Lung (tissue), 12 donors: ENCODE data around the gene CPNE1. TPM values are rescaled to one million over a fixed set of nuclear protein-coding genes. Genes with fewer than 3 reads are reported as not detected.

Experiments
- ATAC-seq: fragments of 200-7000 bp; cut with Tn5 transposase; one replicate; pipeline ENCODE4 v1.9.1; 2020; ENCODE audit warnings: moderate number of reproducible peaks; ENCODE audit not compliant: insufficient read depth, low FRiP score
- DNase-seq, 3 donors: peaks; one replicate each; pipeline ENCODE4 v3.0.0-alpha.2; 2013 to 2017
- H3K27ac ChIP-seq, 2 donors: one replicate each; pipeline ENCODE4 v1.5.1; 2013; ENCODE audit warnings: mild to moderate bottlenecking in 2 of 2, moderate library complexity in 2 of 2, control low read depth in 1 of 2, inconsistent platforms in 1 of 2, low read depth in 1 of 2, low read length in 1 of 2
- H3K27me3 ChIP-seq, 3 donors: one replicate each; pipeline ENCODE4 v1.5.1; 2013; ENCODE audit warnings: low read length in 2 of 3; ENCODE audit not compliant: control insufficient read depth in 3 of 3, insufficient read depth in 3 of 3
- H3K36me3 ChIP-seq, 4 donors: one replicate each; pipeline ENCODE4 v1.5.1; 2013; ENCODE audit warnings: low read length in 4 of 4, mild to moderate bottlenecking in 1 of 4, moderate library complexity in 1 of 4; ENCODE audit not compliant: control insufficient read depth in 4 of 4, insufficient read depth in 4 of 4
- H3K4me1 ChIP-seq, 5 donors: one replicate each; pipeline ENCODE4 v1.5.1; 2013; ENCODE audit warnings: low read length in 5 of 5, mild to moderate bottlenecking in 2 of 5, moderate library complexity in 1 of 5; ENCODE audit not compliant: control insufficient read depth in 5 of 5, insufficient read depth in 5 of 5
- H3K4me3 ChIP-seq: one replicate; pipeline ENCODE4 v1.5.1; 2013; ENCODE audit warnings: mild to moderate bottlenecking, control low read depth, moderate library complexity
- H3K9ac ChIP-seq, 2 donors: one replicate each; pipeline ENCODE4 v1.5.1; 2013; ENCODE audit warnings: low read length in 2 of 2, control low read depth in 1 of 2; ENCODE audit not compliant: insufficient read depth in 1 of 2
- H3K9me3 ChIP-seq, 4 donors: one replicate each; pipeline ENCODE4 v1.5.1; 2013; ENCODE audit warnings: low read length in 3 of 4, mild to moderate bottlenecking in 1 of 4, moderate library complexity in 1 of 4; ENCODE audit not compliant: control insufficient read depth in 4 of 4, insufficient read depth in 3 of 4
- WGBS, 2 donors: extraction: QIAGEN DNeasy Blood & Tissue Kit; methylation state at CpG; one replicate each; pipeline ENCODE4 v1.1.7; 2013; 5-methylcytosine and 5-hydroxymethylcytosine counted together
- polyA plus RNA-seq, 2 donors: library from polyadenylated mRNA; stranded (reverse); fragments of 200-250 nt; gene quantifications; one replicate each; pipeline ENCODE4 v1.2.1, GENCODE V29; 2013
- total RNA-seq, 2 donors: library from RNA; depleted of rRNA in 1 of 2; stranded (reverse); fragments of >200 nt in 1 of 2; gene quantifications; one replicate each; pipeline ENCODE4 v1.2.1, GENCODE V29; 2014 to 2021
- TF ChIP-seq, protein P1 (sequence below): IDR thresholded peaks from 2 replicates; pipeline ENCODE4 v1.5.1; 2012; ENCODE audit warnings: mild to moderate bottlenecking; ENCODE audit errors: control extremely low read depth, extremely low read depth
- donor health status: control.
- donor health status: control.
- donor health status: Bipolar disorder and iron deficiency.
- donor health status: healthy.
- donor health status: DM: yes; HTN: yes; CAD: no.

Gene CPNE1
- total and polyA plus RNA-seq, 4 donors: 91.9 to 180 (median 140) TPM

DNA sequence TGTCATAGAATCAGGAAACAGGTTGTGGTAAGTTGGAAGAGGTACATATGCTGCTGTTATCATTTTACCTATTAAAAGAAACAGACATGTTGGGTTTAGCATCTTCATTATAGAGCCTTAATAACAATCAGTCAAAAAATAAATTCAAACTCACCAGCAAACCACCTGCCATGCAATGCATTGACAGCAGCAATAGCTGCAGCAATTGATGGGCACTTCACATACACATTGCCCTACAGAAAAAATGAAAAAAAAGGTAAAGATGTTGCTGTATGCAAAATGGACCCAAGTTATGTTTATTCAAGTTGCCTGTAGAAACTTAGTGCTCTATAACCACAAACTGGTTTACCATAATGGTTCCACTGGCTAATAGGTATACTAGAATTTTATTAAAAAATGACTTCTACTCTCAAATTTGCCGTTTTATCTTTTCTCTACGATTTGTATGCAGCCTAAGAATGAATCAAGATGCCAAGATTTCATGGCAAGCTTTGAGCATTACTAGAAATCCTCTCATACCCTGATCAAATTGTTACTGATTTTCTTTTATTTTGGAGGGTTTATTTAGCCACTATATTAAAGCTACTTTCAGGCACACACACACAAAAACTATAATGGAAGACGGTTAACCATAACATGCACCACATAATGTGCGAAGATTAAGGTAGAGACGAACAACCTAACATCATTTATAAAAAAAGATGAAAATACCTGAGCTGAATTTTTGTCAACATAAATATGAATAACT lies 40.0 kb upstream of the CPNE1 start:
- Histone ChIP-seq H3K27ac (no peak overlapping the region), H3K4me3 (no peak overlapping the region), H3K9me3 (no peaks in the 10 kb centered on the region), H3K9ac (no peak overlapping the region), H3K36me3 (peaks cover 16 to 56% (median 34%) of the 10 kb centered on the region in 4 donors), H3K4me1 (peaks cover 0 to 8% (median 3%) of the 10 kb centered on the region in 5 donors), H3K27me3 (no peaks in the 10 kb centered on the region)
- DNase-seq (no peak), ATAC-seq (no peak)
- TF ChIP-seq, protein P1, sequence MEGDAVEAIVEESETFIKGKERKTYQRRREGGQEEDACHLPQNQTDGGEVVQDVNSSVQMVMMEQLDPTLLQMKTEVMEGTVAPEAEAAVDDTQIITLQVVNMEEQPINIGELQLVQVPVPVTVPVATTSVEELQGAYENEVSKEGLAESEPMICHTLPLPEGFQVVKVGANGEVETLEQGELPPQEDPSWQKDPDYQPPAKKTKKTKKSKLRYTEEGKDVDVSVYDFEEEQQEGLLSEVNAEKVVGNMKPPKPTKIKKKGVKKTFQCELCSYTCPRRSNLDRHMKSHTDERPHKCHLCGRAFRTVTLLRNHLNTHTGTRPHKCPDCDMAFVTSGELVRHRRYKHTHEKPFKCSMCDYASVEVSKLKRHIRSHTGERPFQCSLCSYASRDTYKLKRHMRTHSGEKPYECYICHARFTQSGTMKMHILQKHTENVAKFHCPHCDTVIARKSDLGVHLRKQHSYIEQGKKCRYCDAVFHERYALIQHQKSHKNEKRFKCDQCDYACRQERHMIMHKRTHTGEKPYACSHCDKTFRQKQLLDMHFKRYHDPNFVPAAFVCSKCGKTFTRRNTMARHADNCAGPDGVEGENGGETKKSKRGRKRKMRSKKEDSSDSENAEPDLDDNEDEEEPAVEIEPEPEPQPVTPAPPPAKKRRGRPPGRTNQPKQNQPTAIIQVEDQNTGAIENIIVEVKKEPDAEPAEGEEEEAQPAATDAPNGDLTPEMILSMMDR: no peak
- 92 to 95% methylated on average over 5 of the region's 5 CpGs for whole genome bisulfite sequencing, 2 donors

DNA sequence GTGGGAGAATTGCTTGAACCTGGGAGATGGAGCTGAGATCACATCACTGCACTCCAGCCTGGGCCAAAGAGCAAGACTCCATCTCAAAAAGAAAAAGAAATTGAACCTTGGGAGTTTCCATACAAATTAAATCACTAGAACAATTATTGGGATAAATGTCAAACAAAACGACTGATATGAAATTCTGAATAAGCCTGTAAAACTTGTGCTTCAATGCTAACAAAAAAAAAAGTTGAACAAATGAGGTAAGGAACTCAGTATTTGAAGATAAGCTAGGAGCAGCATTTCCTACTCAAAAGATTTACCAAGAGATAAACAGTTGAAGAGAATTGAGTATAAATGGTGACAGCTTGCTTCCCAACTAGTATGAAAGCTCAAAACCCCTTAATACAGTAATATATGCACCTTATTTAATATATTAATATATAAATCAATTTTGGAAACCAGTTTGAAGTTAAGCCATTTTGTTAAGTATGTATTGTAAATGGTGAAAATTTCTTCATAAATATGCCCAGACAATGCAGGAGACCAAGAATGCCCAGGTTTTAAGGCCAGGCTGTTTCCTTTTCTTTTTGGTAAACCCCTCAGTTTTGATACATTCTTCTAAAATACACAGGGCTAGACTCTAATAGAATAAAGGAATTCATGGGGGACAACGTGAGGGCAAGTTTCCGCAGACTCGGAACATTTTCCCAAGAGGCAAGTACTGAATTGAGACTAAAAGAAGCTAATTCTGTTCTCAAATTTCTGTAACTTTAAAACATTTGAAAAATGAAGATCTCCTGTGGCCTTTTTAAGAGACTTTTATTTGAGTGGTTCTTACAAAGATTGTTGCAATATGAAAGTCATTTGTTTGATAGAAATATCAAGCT lies 38.4 kb upstream of the CPNE1 start:
- 67 to 76% methylated on average over 4 of the region's 4 CpGs for WGBS, 2 donors
- Histone ChIP-seq H3K27me3 (no peaks in the 10 kb centered on the region), H3K36me3 (peaks cover 16 to 42% (median 30%) of the 10 kb centered on the region in 4 donors), H3K4me3 (no peak overlapping the region), H3K9ac (no peak overlapping the region), H3K9me3 (no peaks in the 10 kb centered on the region), H3K27ac (no peak overlapping the region), H3K4me1 (peaks cover 0 to 11% (median 3%) of the 10 kb centered on the region in 5 donors)
- DNase-seq (no peak), ATAC-seq (no peak)
- TF ChIP-seq, protein P1: no peak

DNA sequence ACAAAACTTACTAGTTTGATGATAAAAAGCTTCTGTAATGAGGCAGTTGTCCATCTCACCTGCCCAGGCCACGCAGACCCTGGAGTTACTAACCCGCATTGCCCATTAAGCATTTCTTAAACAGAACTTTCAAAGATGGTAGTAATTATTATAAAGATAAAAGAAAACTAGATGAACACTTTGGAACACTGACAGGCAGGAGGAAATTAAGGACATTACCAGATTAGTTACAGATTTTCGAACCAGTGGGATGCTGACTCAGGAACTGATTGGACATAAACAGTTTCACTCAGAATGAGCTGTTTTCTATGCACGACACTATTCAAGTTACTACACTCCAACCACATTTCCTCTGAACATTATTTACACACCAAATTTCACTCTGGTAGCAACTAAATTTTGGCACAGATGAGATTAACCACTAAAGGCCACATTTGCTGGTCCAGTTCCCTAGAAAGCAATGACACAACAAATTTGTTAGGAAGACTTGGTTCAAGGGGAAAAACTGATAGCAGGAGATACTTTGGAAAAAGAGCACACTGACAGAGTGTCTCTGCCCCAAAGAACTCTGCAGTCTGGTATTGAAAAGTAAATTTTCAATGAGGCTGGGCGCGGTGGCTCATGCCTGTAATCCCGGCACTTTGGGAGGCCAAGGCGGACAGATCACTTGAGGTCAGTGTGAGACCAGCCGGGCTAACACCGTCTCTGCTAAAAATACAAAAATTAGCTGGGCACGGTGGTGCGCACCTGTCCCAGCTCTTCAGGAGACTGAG lies 37.5 kb upstream of the CPNE1 start:
- Histone ChIP-seq H3K9ac (no peak overlapping the region), H3K4me1 (peaks cover 0 to 16% (median 3%) of the 10 kb centered on the region in 5 donors), H3K27ac (no peak overlapping the region), H3K27me3 (no peaks in the 10 kb centered on the region), H3K4me3 (no peak overlapping the region), H3K9me3 (no peaks in the 10 kb centered on the region), H3K36me3 (peaks cover 16 to 42% (median 28%) of the 10 kb centered on the region in 4 donors)
- DNase-seq (peak in 2 of 3 donors; percentile 19 to 26), ATAC-seq (no peak)
- WGBS, 2 donors: 81 to 85% methylated on average over 12 of the region's 12 CpGs
- TF ChIP-seq, protein P1: no peak
